Smooth muscle cell (in vitro differentiated cells): ENCODE data around the gene IPO11. TPM values are rescaled to one million over a fixed set of nuclear protein-coding genes. Genes with fewer than 3 reads are reported as not detected.

Experiments used
- DNase-seq: peaks from one replicate; lab custom pipeline; 2025; ENCODE audit not compliant: unreplicated experiment; lab: John Stamatoyannopoulos, UW
- H2AFZ ChIP-seq: fragments of 200-600 bp; sonication (generic); 2 replicates; pipeline ENCODE4 v1.6.0; 2016; ENCODE audit warnings: antibody characterized with exemption, low read depth, mild to moderate bottlenecking
- H3F3A ChIP-seq: fragments of 200-600 bp; sonication (generic); 2 replicates; pipeline ENCODE4 v1.6.0; 2017; ENCODE audit warnings: antibody characterized with exemption, low read depth
- H3K27ac ChIP-seq: fragments of 200-600 bp; sonication (generic); 2 replicates; pipeline ENCODE4 v1.5.1; 2016; ENCODE audit warnings: low read depth, mild to moderate bottlenecking
- H3K27me3 ChIP-seq: fragments of 200-600 bp; sonication (generic); 2 replicates; pipeline ENCODE4 v1.6.1; 2016; ENCODE audit warnings: low read depth, mild to moderate bottlenecking
- H3K36me3 ChIP-seq: fragments of 200-600 bp; sonication (generic); 2 replicates; pipeline ENCODE4 v1.5.1; 2016; ENCODE audit warnings: low read depth
- H3K4me1 ChIP-seq: fragments of 200-600 bp; sonication (generic); 2 replicates; pipeline ENCODE4 v1.5.1; 2016; ENCODE audit warnings: low read depth
- H3K4me2 ChIP-seq: fragments of 200-600 bp; sonication (generic); 2 replicates; pipeline ENCODE4 v1.6.0; 2016; ENCODE audit warnings: mild to moderate bottlenecking
- H3K4me3 ChIP-seq: fragments of 200-600 bp; sonication (generic); 2 replicates; pipeline ENCODE4 v1.5.1; 2016; ENCODE audit warnings: mild to moderate bottlenecking
- H3K79me2 ChIP-seq: fragments of 200-600 bp; sonication (generic); 2 replicates; pipeline ENCODE4 v1.6.0; 2016; ENCODE audit warnings: low read depth, mild to moderate bottlenecking
- H3K9ac ChIP-seq: fragments of 200-600 bp; sonication (generic); 2 replicates; pipeline ENCODE4 v1.6.0; 2016; ENCODE audit warnings: low read depth
- H3K9me3 ChIP-seq: fragments of 200-600 bp; sonication (generic); replicated peaks from 2 replicates; pipeline ENCODE4 v1.5.1; 2016; ENCODE audit warnings: low read depth
- H4K20me1 ChIP-seq: fragments of 200-600 bp; sonication (generic); 2 replicates; pipeline ENCODE4 v1.6.0; 2016; ENCODE audit warnings: low read depth
- WGBS: methylation state at CpG from one replicate; pipeline ENCODE4 v1.1.7; 2016; ENCODE audit warnings: low lambda C conversion rate; 5-methylcytosine and 5-hydroxymethylcytosine counted together
- polyA plus RNA-seq: library from polyadenylated mRNA; unstranded; fragments of >200 nt; fragmentation: Nextera tagmentation; extraction: Ambion mirVana; gene quantifications from 2 replicates; pipeline ENCODE4 v1.2.1, GENCODE V29; 2016
- total RNA-seq: library from RNA; depleted of rRNA; stranded (reverse); fragments of >200 nt; gene quantifications from 2 replicates; pipeline ENCODE4 v1.2.3, GENCODE V29; 2014
- TF ChIP-seq, protein P1 (sequence below): fragments of 200-600 bp; sonication (generic); IDR thresholded peaks from 2 replicates; pipeline ENCODE4 v1.5.1; 2017; ENCODE audit warnings: borderline replicate concordance, mild to moderate bottlenecking, antibody characterized with exemption; ENCODE audit not compliant: insufficient read depth, poor library complexity, severe bottlenecking

The IPO11 gene
- total and polyA plus RNA-seq, 2 experiments from 2014 or later = 9.3 to 31.8 TPM

- Histone ChIP-seq H3K9me3 (no peaks in the 10 kb centered on the region), H2AFZ (no peak overlapping the region), H3F3A (no peaks in the 10 kb centered on the region), H3K4me2 (no peak overlapping the region), H3K27ac (no peak overlapping the region), H3K79me2 (peaks cover 4% of the 10 kb centered on the region), H3K4me3 (no peak overlapping the region), H4K20me1 (no peaks in the 10 kb centered on the region), H3K36me3 (peaks cover 9% of the 10 kb centered on the region), H3K9ac (no peak overlapping the region), H3K4me1 (no peaks in the 10 kb centered on the region), H3K27me3 (no peaks in the 10 kb centered on the region)
- over 99% methylated on average over 3 of the region's 3 CpGs for WGBS
- TF ChIP-seq, protein P1, sequence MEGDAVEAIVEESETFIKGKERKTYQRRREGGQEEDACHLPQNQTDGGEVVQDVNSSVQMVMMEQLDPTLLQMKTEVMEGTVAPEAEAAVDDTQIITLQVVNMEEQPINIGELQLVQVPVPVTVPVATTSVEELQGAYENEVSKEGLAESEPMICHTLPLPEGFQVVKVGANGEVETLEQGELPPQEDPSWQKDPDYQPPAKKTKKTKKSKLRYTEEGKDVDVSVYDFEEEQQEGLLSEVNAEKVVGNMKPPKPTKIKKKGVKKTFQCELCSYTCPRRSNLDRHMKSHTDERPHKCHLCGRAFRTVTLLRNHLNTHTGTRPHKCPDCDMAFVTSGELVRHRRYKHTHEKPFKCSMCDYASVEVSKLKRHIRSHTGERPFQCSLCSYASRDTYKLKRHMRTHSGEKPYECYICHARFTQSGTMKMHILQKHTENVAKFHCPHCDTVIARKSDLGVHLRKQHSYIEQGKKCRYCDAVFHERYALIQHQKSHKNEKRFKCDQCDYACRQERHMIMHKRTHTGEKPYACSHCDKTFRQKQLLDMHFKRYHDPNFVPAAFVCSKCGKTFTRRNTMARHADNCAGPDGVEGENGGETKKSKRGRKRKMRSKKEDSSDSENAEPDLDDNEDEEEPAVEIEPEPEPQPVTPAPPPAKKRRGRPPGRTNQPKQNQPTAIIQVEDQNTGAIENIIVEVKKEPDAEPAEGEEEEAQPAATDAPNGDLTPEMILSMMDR = no peak
- DNase-seq = no peak
These were observed 39.2 kb upstream of the IPO11 start for GRCh38 chr5:62373382-62373781.

DNA sequence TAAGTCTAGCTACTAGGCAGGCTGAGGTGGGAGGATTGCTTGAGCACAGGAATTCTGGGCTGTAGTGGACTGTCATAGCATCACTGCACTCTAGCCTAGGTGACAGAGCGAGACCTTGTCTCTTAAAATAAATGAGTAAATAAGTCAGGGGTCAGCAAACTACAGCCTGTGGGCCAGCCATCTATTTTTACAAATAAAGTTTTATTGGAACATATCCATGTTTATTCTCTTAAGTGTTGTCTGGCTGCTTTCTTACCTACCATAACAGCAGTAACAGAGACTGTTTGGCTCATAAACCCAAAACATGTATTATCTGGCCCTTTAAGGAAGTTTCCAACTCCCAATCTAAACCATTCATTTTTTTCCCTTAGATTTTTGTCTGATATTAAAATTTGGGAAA, 38.5 kb upstream of the IPO11 start:
- Histone ChIP-seq H3K4me1 (no peaks in the 10 kb centered on the region), H3K79me2 (peaks cover 4% of the 10 kb centered on the region), H3K36me3 (peaks cover 13% of the 10 kb centered on the region), H3K4me2 (no peak overlapping the region), H3K27me3 (no peaks in the 10 kb centered on the region), H2AFZ (no peak overlapping the region), H3K27ac (no peak overlapping the region), H3F3A (no peaks in the 10 kb centered on the region), H3K9ac (no peak overlapping the region), H3K4me3 (no peak overlapping the region), H3K9me3 (no peaks in the 10 kb centered on the region), H4K20me1 (no peaks in the 10 kb centered on the region)
- WGBS = 100% methylated on average over 1 of the region's 1 CpG
- no peak for DNase-seq
- TF ChIP-seq, protein P1 = no peak

DNA sequence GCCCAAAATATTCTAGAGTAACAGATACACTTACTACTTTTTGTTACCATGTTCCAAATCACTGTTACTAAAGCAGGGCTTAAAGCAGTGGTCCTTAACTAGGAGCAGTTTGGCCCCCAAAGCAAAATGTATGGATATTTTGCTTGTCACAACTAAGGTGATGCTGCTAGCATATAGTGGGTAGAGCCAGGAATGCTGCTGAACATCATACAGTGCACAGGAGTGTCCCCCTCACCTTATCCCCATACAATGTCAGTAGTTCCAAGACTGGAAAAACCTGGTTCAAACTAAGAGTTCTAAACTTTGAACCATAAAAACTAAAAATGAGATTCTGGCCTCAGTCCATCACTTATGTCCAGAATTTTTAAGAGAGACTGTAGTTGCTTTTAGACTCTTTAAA, 36.9 kb upstream of the IPO11 start:
- Histone ChIP-seq H3K27me3 (no peaks in the 10 kb centered on the region), H3K36me3 (peaks cover 17% of the 10 kb centered on the region), H4K20me1 (no peaks in the 10 kb centered on the region), H3K27ac (peak overlapping the region; percentile 39), H3K4me1 (no peaks in the 10 kb centered on the region), H3K79me2 (peaks cover 4% of the 10 kb centered on the region), H2AFZ (no peak overlapping the region), H3K4me3 (no peak overlapping the region), H3F3A (no peaks in the 10 kb centered on the region), H3K9ac (no peak overlapping the region), H3K9me3 (no peaks in the 10 kb centered on the region), H3K4me2 (no peak overlapping the region)
- TF ChIP-seq, protein P1 = no peak
- DNase-seq = no peak

GRCh38 chr5:62376064-62376463, 36.5 kb upstream of the IPO11 start:
- TF ChIP-seq, protein P1 = no peak
- Histone ChIP-seq H4K20me1 (no peaks in the 10 kb centered on the region), H3K79me2 (peaks cover 4% of the 10 kb centered on the region), H2AFZ (no peak overlapping the region), H3K4me3 (no peak overlapping the region), H3K9me3 (no peaks in the 10 kb centered on the region), H3K27me3 (no peaks in the 10 kb centered on the region), H3K9ac (no peak overlapping the region), H3F3A (no peaks in the 10 kb centered on the region), H3K4me2 (no peak overlapping the region), H3K27ac (peak overlapping the region; percentile 39), H3K4me1 (no peaks in the 10 kb centered on the region), H3K36me3 (peaks cover 22% of the 10 kb centered on the region)
- DNase-seq = no peak
- 91% methylated on average over 3 of the region's 3 CpGs for WGBS
